Endodermal cell (in vitro differentiated cells): ENCODE data around the gene PLEKHG3. TPM values are rescaled to one million over a fixed set of nuclear protein-coding genes. Genes with fewer than 3 reads are reported as not detected.

Experiments
- DNase-seq: peaks from one replicate; pipeline ENCODE4 v3.0.0-alpha.2; 2017
- H3K27ac ChIP-seq: 2 replicates; pipeline ENCODE4 v1.5.1; 2013; ENCODE audit warnings: mild to moderate bottlenecking, low read depth, low read length, moderate library complexity
- H3K27me3 ChIP-seq: 2 replicates; pipeline ENCODE4 v1.6.1; 2013; ENCODE audit warnings: mild to moderate bottlenecking, low read length, moderate library complexity; ENCODE audit not compliant: insufficient read depth, control insufficient read depth, poor library complexity, severe bottlenecking
- H3K36me3 ChIP-seq: 2 replicates; pipeline ENCODE4 v1.7.0; 2013; ENCODE audit warnings: mild to moderate bottlenecking, low read length, moderate library complexity; ENCODE audit not compliant: control insufficient read depth, insufficient read depth
- H3K4me1 ChIP-seq: one replicate; pipeline ENCODE4 v1.7.0; 2013; ENCODE audit warnings: low read length; ENCODE audit not compliant: control insufficient read depth, insufficient read depth
- H3K4me3 ChIP-seq: 2 replicates; pipeline ENCODE4 v1.5.1; 2013; ENCODE audit warnings: mild to moderate bottlenecking, low read length, moderate library complexity
- H3K9ac ChIP-seq: 2 replicates; pipeline ENCODE4 v1.6.1; 2013; ENCODE audit warnings: mild to moderate bottlenecking, low read length, moderate library complexity; ENCODE audit not compliant: poor library complexity, severe bottlenecking; ENCODE audit errors: extremely low read depth
- H3K9me3 ChIP-seq: 2 replicates; pipeline ENCODE4 v1.6.1; 2013; ENCODE audit warnings: mild to moderate bottlenecking, low read length, moderate library complexity; ENCODE audit not compliant: control insufficient read depth
- H3K27ac Mint-ChIP-seq: 2 replicates; pipeline ENCODE4 v1.8.0; 2020; ENCODE audit warnings: mixed read lengths
- H3K27me3 Mint-ChIP-seq: 2 replicates; pipeline ENCODE4 v1.8.0; 2021; ENCODE audit warnings: mild to moderate bottlenecking, mixed read lengths; ENCODE audit not compliant: insufficient read depth
- H3K36me3 Mint-ChIP-seq: 2 replicates; pipeline ENCODE4 v1.8.0; 2020; ENCODE audit warnings: low read depth, mixed read lengths
- H3K4me1 Mint-ChIP-seq: 2 replicates; pipeline ENCODE4 v1.8.0; 2020; ENCODE audit warnings: mixed read lengths
- H3K4me3 Mint-ChIP-seq: 2 replicates; pipeline ENCODE4 v1.8.0; 2020; ENCODE audit warnings: mild to moderate bottlenecking, moderate library complexity, mixed read lengths
- H3K9me3 Mint-ChIP-seq: 2 replicates; pipeline ENCODE4 v1.8.0; 2020; ENCODE audit warnings: mild to moderate bottlenecking, mixed read lengths
- WGBS, 2 experiments: methylation state at CpG; one replicate each; pipeline versions ENCODE4 v1.1.5 to v1.1.7; 2013; ENCODE audit warnings: missing lambda C conversion rate in 2 of 2, mixed read lengths in 1 of 2; ENCODE audit not compliant: insufficient coverage in 1 of 2, insufficient read length in 1 of 2; 5-methylcytosine and 5-hydroxymethylcytosine counted together
- total RNA-seq, 2 donors: library from RNA; stranded (reverse); fragmentation: NEBNext Ultra II Directional in 1 of 2; extraction: Animal tissue kit (Norgen Biotek cat#: 25700) in 1 of 2; gene quantifications; 2 replicates in 1 of 2; 3 replicates in 1 of 2; pipeline ENCODE4 v1.2.1, GENCODE V29; 2021
- TF ChIP-seq, protein P1 (sequence below): fragments of 200-600 bp; sonication (generic); conservative IDR thresholded peaks from 2 replicates; pipeline ENCODE4 v1.5.0; 2021; ENCODE audit warnings: antibody characterized with exemption, mild to moderate bottlenecking

PLEKHG3 gene
- total RNA-seq, 2 donors from 2014 or later = 31.7 to 52.6 TPM

- peaks cover 4% of the 10 kb centered on the region for H3K27me3 ChIP-seq
- H3K9ac ChIP-seq = no peak overlapping the region
- TF ChIP-seq, protein P1, sequence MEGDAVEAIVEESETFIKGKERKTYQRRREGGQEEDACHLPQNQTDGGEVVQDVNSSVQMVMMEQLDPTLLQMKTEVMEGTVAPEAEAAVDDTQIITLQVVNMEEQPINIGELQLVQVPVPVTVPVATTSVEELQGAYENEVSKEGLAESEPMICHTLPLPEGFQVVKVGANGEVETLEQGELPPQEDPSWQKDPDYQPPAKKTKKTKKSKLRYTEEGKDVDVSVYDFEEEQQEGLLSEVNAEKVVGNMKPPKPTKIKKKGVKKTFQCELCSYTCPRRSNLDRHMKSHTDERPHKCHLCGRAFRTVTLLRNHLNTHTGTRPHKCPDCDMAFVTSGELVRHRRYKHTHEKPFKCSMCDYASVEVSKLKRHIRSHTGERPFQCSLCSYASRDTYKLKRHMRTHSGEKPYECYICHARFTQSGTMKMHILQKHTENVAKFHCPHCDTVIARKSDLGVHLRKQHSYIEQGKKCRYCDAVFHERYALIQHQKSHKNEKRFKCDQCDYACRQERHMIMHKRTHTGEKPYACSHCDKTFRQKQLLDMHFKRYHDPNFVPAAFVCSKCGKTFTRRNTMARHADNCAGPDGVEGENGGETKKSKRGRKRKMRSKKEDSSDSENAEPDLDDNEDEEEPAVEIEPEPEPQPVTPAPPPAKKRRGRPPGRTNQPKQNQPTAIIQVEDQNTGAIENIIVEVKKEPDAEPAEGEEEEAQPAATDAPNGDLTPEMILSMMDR = no peak
- Mint-ChIP-seq H3K36me3 (no peaks in the 10 kb centered on the region), H3K4me1 (peaks cover 3% of the 10 kb centered on the region), H3K27me3 (peaks cover 36% of the 10 kb centered on the region), H3K4me3 (no peak overlapping the region), H3K9me3 (no peaks in the 10 kb centered on the region), H3K27ac (no peak overlapping the region)
- H3K27ac ChIP-seq = no peak overlapping the region
- H3K9me3 ChIP-seq = no peaks in the 10 kb centered on the region
- no peak for DNase-seq
- 92 to 95% methylated on average over 9 to 10 of the region's 10 CpGs for WGBS, 2 experiments
- H3K4me3 ChIP-seq = no peak overlapping the region
- H3K36me3 ChIP-seq = no peaks in the 10 kb centered on the region
- no peaks in the 10 kb centered on the region for H3K4me1 ChIP-seq
Measured at GRCh38 chr14:64674829-64675228, 29.4 kb upstream of the PLEKHG3 start.

- Mint-ChIP-seq H3K36me3 (no peaks in the 10 kb centered on the region), H3K27ac (no peak overlapping the region), H3K4me3 (no peak overlapping the region), H3K9me3 (no peaks in the 10 kb centered on the region), H3K27me3 (peaks cover 39% of the 10 kb centered on the region), H3K4me1 (peaks cover 3% of the 10 kb centered on the region)
- no peak for DNase-seq
- no peaks in the 10 kb centered on the region for H3K36me3 ChIP-seq
- no peak overlapping the region for H3K9ac ChIP-seq
- H3K27ac ChIP-seq = no peak overlapping the region
- TF ChIP-seq, protein P1 = no peak
- H3K9me3 ChIP-seq = no peaks in the 10 kb centered on the region
- peaks cover 4% of the 10 kb centered on the region for H3K27me3 ChIP-seq
- 83 to 100% methylated on average over 1 to 3 of the region's 3 CpGs for WGBS, 2 experiments
- H3K4me1 ChIP-seq = no peaks in the 10 kb centered on the region
- H3K4me3 ChIP-seq = no peak overlapping the region
Measured at GRCh38 chr14:64675312-64675711, 28.9 kb upstream of the PLEKHG3 start.

DNA sequence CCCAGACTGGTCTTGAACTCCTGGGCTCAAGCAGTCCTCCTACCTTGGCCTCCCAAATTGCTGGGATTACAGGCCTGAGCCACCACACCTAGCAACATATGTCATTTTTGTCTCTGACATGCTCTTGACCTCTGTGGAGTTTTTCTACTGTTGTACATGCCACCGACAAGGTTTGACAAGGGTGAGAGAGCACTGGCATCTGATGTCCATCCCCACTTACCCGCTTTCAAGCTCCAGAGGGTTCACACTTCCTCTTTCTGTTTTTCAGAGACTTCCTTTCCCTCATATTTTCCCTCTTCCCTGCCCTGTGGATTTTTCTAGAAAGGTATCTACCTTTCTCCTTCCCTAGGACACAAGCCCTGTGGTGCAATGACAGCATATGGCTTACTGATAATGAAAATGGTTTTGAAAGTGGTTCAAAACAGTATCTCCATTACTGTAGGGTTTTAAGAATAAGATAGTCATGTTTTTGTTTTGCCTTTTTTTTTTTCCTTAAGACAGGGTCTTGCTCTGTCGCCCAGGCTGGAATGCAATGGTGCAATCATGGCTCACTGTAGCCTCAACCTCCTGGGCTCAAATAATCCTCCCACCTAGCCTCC, 27.7 kb upstream of the PLEKHG3 start:
- H3K36me3 Mint-ChIP-seq = no peaks in the 10 kb centered on the region
- H3K4me3 Mint-ChIP-seq = no peak overlapping the region
- TF ChIP-seq, protein P1 = no peak
- no peaks in the 10 kb centered on the region for H3K9me3 ChIP-seq
- no peak overlapping the region for H3K9ac ChIP-seq
- H3K36me3 ChIP-seq = no peaks in the 10 kb centered on the region
- no peak overlapping the region for H3K4me3 ChIP-seq
- peaks cover 4% of the 10 kb centered on the region for H3K27me3 ChIP-seq
- peaks cover 41% of the 10 kb centered on the region for H3K27me3 Mint-ChIP-seq
- H3K4me1 ChIP-seq = no peaks in the 10 kb centered on the region
- no peak overlapping the region for H3K27ac Mint-ChIP-seq
- peaks cover 3% of the 10 kb centered on the region for H3K4me1 Mint-ChIP-seq
- 91 to 100% methylated on average over 3 of the region's 3 CpGs for WGBS, 2 experiments
- DNase-seq = no peak
- no peaks in the 10 kb centered on the region for H3K9me3 Mint-ChIP-seq
- no peak overlapping the region for H3K27ac ChIP-seq
